H9 (cell line): ENCODE data around the gene ANO9. TPM values are rescaled to one million over a fixed set of nuclear protein-coding genes. Genes with fewer than 3 reads are reported as not detected.

Source experiments
- DNase-seq: peaks from one replicate; pipeline ENCODE4 v3.0.0-alpha.2; 2017
- H2AFZ ChIP-seq: one replicate; pipeline ENCODE4 v1.6.1; 2013; ENCODE audit warnings: mild to moderate bottlenecking, low read length, control low read depth, moderate library complexity
- H2AK5ac ChIP-seq: 2 replicates; pipeline ENCODE4 v1.6.1; 2013; ENCODE audit warnings: low read length, control low read depth, mixed read lengths; ENCODE audit not compliant: insufficient read length
- H2BK120ac ChIP-seq: one replicate; pipeline ENCODE4 v1.6.1; 2013; ENCODE audit warnings: low read depth, mild to moderate bottlenecking, low read length, control low read depth, inconsistent platforms; ENCODE audit not compliant: poor library complexity, severe bottlenecking
- H2BK12ac ChIP-seq: 2 replicates; pipeline ENCODE4 v1.6.1; 2013; ENCODE audit warnings: low read length, control low read depth, mixed read lengths, low read depth; ENCODE audit not compliant: insufficient read length
- H2BK15ac ChIP-seq: 2 replicates; pipeline ENCODE4 v1.6.1; 2013; ENCODE audit warnings: low read depth, low read length, control low read depth
- H2BK20ac ChIP-seq: one replicate; pipeline ENCODE4 v1.6.1; 2013; ENCODE audit warnings: low read depth, mild to moderate bottlenecking, low read length, control low read depth, inconsistent platforms; ENCODE audit not compliant: poor library complexity, severe bottlenecking
- H2BK5ac ChIP-seq: 2 replicates; pipeline ENCODE4 v1.6.1; 2013; ENCODE audit warnings: low read length, control low read depth, mixed read lengths; ENCODE audit not compliant: insufficient read length
- H3K14ac ChIP-seq: 2 replicates; pipeline ENCODE4 v1.6.1; 2013; ENCODE audit warnings: low read length, control low read depth; ENCODE audit not compliant: insufficient read depth
- H3K18ac ChIP-seq: 2 replicates; pipeline ENCODE4 v1.6.1; 2013; ENCODE audit warnings: low read depth, mild to moderate bottlenecking, mixed read lengths, low read length, control low read depth; ENCODE audit not compliant: insufficient read length
- H3K23ac ChIP-seq: 2 replicates; pipeline ENCODE4 v1.6.1; 2013; ENCODE audit warnings: low read length, control low read depth, mixed read lengths, low read depth; ENCODE audit not compliant: insufficient read length
- H3K23me2 ChIP-seq: 2 replicates; pipeline ENCODE4 v1.6.1; 2013; ENCODE audit warnings: low read depth, mild to moderate bottlenecking, mixed read lengths, low read length, control low read depth; ENCODE audit not compliant: insufficient read length, poor library complexity, severe bottlenecking
- H3K27ac ChIP-seq: 2 replicates; pipeline ENCODE4 v1.5.1; 2013; ENCODE audit warnings: low read length, control low read depth, mixed read lengths, low read depth; ENCODE audit not compliant: insufficient read length
- H3K27me3 ChIP-seq: 2 replicates; pipeline ENCODE4 v1.6.1; 2013; ENCODE audit warnings: low read length, control low read depth, inconsistent platforms; ENCODE audit not compliant: insufficient read depth
- H3K4ac ChIP-seq: 2 replicates; pipeline ENCODE4 v1.6.1; 2013; ENCODE audit warnings: low read depth, mild to moderate bottlenecking, control low read depth, inconsistent platforms, low read length, moderate library complexity
- H3K4me1 ChIP-seq: 2 replicates; pipeline ENCODE4 v1.6.1; 2013; ENCODE audit warnings: low read length, control low read depth, inconsistent platforms; ENCODE audit not compliant: insufficient read depth
- H3K4me2 ChIP-seq: 2 replicates; pipeline ENCODE4 v1.6.1; 2013; ENCODE audit warnings: low read length, control low read depth, mixed read lengths; ENCODE audit not compliant: insufficient read length, insufficient read depth
- H3K56ac ChIP-seq: 2 replicates; pipeline ENCODE4 v1.6.1; 2013; ENCODE audit warnings: low read depth, mild to moderate bottlenecking, mixed read lengths, low read length, control low read depth; ENCODE audit not compliant: insufficient read length
- H3K79me1 ChIP-seq: 2 replicates; pipeline ENCODE4 v1.6.1; 2013; ENCODE audit warnings: low read depth, mild to moderate bottlenecking, moderate library complexity, low read length, control low read depth, inconsistent platforms; ENCODE audit not compliant: insufficient read depth, poor library complexity, severe bottlenecking
- H3K79me2 ChIP-seq: 2 replicates; pipeline ENCODE4 v1.6.1; 2013; ENCODE audit warnings: low read length, control low read depth, inconsistent platforms; ENCODE audit not compliant: insufficient read depth
- H3K9ac ChIP-seq: 2 replicates; pipeline ENCODE4 v1.6.1; 2013; ENCODE audit warnings: low read length, control low read depth, mixed read lengths; ENCODE audit not compliant: insufficient read length; ENCODE audit errors: extremely low read depth
- H3K9me3 ChIP-seq: one replicate; pipeline ENCODE4 v1.6.1; 2013; ENCODE audit warnings: low read depth, low read length, inconsistent platforms; ENCODE audit not compliant: control insufficient read depth
- H3T11ph ChIP-seq: one replicate; pipeline ENCODE4 v1.6.1; 2013; ENCODE audit warnings: mild to moderate bottlenecking, low read length, control low read depth, inconsistent platforms
- H4K20me1 ChIP-seq: one replicate; pipeline ENCODE4 v1.6.1; 2013; ENCODE audit not compliant: control insufficient read depth, insufficient read length, insufficient read depth
- H4K5ac ChIP-seq: 2 replicates; pipeline ENCODE4 v1.6.1; 2013; ENCODE audit warnings: low read depth, mild to moderate bottlenecking, mixed read lengths, low read length, control low read depth; ENCODE audit not compliant: insufficient read length
- H4K8ac ChIP-seq: replicated peaks from 2 replicates; pipeline ENCODE4 v1.6.1; 2013; ENCODE audit warnings: low read length, control low read depth, mixed read lengths, low read depth; ENCODE audit not compliant: insufficient read length
- H4K91ac ChIP-seq: 2 replicates; pipeline ENCODE4 v1.6.1; 2013; ENCODE audit warnings: low read depth, mild to moderate bottlenecking, moderate library complexity, mixed read lengths, low read length, control low read depth; ENCODE audit not compliant: insufficient read length
- H3K27ac Mint-ChIP-seq, 3 experiments: 2 replicates in 2 of 3; 3 replicates in 1 of 3; pipeline ENCODE4 v1.8.0; 2020 to 2021; ENCODE audit warnings: mixed read lengths in 3 of 3, mild to moderate bottlenecking in 1 of 3, moderate library complexity in 1 of 3
- H3K27me3 Mint-ChIP-seq: 2 replicates; pipeline ENCODE4 v1.8.0; 2021; ENCODE audit warnings: low read depth, mild to moderate bottlenecking, moderate library complexity, mixed read lengths
- H3K36me3 Mint-ChIP-seq, 3 experiments: 2 replicates in 2 of 3; 3 replicates in 1 of 3; pipeline ENCODE4 v1.8.0; 2020 to 2021; ENCODE audit warnings: low read depth in 3 of 3, mixed read lengths in 3 of 3; ENCODE audit not compliant: insufficient read depth in 1 of 3
- H3K4me1 Mint-ChIP-seq, 2 experiments: 2 replicates each; pipeline ENCODE4 v1.8.0; 2020; ENCODE audit warnings: mixed read lengths in 2 of 2
- H3K4me3 Mint-ChIP-seq, 2 experiments: 2 replicates in 1 of 2; 3 replicates in 1 of 2; pipeline ENCODE4 v1.8.0; 2020 to 2021; ENCODE audit warnings: mild to moderate bottlenecking in 2 of 2, mixed read lengths in 2 of 2, moderate library complexity in 1 of 2
- H3K9me3 Mint-ChIP-seq, 2 experiments: 2 replicates in 1 of 2; 3 replicates in 1 of 2; pipeline ENCODE4 v1.8.0; 2020; ENCODE audit warnings: mild to moderate bottlenecking in 2 of 2, mixed read lengths in 2 of 2, moderate library complexity in 1 of 2
- WGBS: extraction: QIAGEN DNeasy Blood & Tissue Kit; methylation state at CpG from one replicate; pipeline ENCODE4 v1.1.7; 2013; ENCODE audit warnings: missing lambda C conversion rate, low lambda C conversion rate, mixed read lengths; ENCODE audit not compliant: insufficient read length; ENCODE audit errors: extremely low coverage; 5-methylcytosine and 5-hydroxymethylcytosine counted together
- total RNA-seq: library from RNA; stranded (reverse); gene quantifications from 2 replicates; pipeline ENCODE4 v1.2.1, GENCODE V29; 2021
- TF ChIP-seq, protein P1 (sequence below): fragments of 200-600 bp; sonication (generic); conservative IDR thresholded peaks from 3 replicates; pipeline ENCODE4 v1.8.0; 2021; ENCODE audit warnings: antibody characterized with exemption, mild to moderate bottlenecking

ANO9 gene
- total RNA-seq, 1 experiment from 2014 or later: 13.1 TPM

DNA sequence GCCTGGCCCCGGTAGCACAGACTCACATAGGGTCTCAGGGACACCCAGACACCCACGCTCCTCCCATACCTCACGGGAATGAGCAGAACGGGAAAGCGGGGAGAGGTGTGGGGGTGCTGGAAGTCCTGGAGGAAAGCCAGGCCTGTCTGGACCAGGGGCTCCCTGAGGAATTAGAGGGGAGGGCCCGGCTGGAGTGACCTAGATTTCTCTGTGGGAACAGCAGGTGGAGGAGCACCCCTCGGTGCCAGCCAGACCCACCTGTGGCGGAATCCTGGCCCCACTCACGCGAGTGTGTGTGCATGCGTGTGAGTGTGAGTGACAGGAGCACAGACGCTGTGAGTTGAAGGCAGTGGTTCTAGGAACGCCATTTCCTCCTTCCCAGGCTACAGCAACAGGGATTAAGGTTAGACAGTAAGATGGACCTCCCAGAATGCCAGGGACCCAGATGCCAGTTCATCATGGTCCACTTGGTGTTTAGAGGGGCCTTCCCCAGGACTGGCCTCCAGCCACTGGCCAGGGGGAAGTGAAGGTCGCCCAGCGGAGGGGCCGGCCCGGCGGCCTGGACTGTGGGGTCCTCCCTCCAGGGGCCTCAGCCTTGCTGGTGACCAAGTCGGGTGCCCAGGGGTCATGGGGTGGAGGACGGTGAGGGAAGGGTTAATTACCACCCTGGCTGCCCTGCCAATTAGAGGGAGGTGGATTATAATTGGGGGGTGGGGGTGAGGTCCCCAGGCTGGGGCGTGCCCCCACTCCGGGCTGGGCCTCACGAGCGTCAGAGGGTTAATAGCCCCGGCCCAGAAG, 46.8 kb downstream of the ANO9 start:
- peak overlapping the region in 1 of 2 experiments; percentile 71; a peak in 2 of 5 replicates for H3K4me3 Mint-ChIP-seq
- Histone ChIP-seq H3K79me2 (no peaks in the 10 kb centered on the region), H2BK15ac (no peak overlapping the region)

More for the DNA sequence above, 46.8 kb downstream of the ANO9 start:
- Histone ChIP-seq H2BK5ac (no peak overlapping the region), H2BK12ac (no peak overlapping the region), H3K9me3 (no peaks in the 10 kb centered on the region), H2BK120ac (no peak overlapping the region), H2AK5ac (no peak overlapping the region), H3K14ac (no peak overlapping the region; the same call in 1 of the 2 replicates), H3K18ac (no peak overlapping the region), H3K23me2 (no peaks in the 10 kb centered on the region), H4K20me1 (peaks cover 2% of the 10 kb centered on the region), H3K56ac (no peak overlapping the region), H3K27ac (no peak overlapping the region), H4K8ac (no peak overlapping the region), H3K4me1 (no peaks in the 10 kb centered on the region; the same call in 1 of the 2 replicates), H4K5ac (no peak overlapping the region), H4K91ac (no peak overlapping the region), H3K4ac (no peak overlapping the region), H3K4me2 (peak overlapping the region; percentile 31), H3T11ph (no peak overlapping the region), H2AFZ (no peak overlapping the region), H3K79me1 (no peaks in the 10 kb centered on the region), H2BK20ac (no peak overlapping the region), H3K27me3 (no peaks in the 10 kb centered on the region), H3K9ac (no peak overlapping the region), H3K23ac (no peak overlapping the region)
- Mint-ChIP-seq H3K36me3 (peaks cover 2 to 18% (median 18%) of the 10 kb centered on the region in 3 experiments; a peak in 6 of 7 replicates), H3K27ac (no peak overlapping the region), H3K4me1 (peaks cover 3 to 10% of the 10 kb centered on the region in 2 experiments), H3K27me3 (no peaks in the 10 kb centered on the region), H3K9me3 (peaks cover 10 to 16% of the 10 kb centered on the region in 2 experiments)
- TF ChIP-seq, protein P1, sequence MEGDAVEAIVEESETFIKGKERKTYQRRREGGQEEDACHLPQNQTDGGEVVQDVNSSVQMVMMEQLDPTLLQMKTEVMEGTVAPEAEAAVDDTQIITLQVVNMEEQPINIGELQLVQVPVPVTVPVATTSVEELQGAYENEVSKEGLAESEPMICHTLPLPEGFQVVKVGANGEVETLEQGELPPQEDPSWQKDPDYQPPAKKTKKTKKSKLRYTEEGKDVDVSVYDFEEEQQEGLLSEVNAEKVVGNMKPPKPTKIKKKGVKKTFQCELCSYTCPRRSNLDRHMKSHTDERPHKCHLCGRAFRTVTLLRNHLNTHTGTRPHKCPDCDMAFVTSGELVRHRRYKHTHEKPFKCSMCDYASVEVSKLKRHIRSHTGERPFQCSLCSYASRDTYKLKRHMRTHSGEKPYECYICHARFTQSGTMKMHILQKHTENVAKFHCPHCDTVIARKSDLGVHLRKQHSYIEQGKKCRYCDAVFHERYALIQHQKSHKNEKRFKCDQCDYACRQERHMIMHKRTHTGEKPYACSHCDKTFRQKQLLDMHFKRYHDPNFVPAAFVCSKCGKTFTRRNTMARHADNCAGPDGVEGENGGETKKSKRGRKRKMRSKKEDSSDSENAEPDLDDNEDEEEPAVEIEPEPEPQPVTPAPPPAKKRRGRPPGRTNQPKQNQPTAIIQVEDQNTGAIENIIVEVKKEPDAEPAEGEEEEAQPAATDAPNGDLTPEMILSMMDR: no peak
- WGBS: no CpG with 5 or more reads among the region's 25 CpGs
- no peak for DNase-seq
